Kidney (tissue), 14 donors: ENCODE data around the gene IQGAP3. TPM values are rescaled to one million over a fixed set of nuclear protein-coding genes. Genes with fewer than 3 reads are reported as not detected.

ENCODE experiments used
- DNase-seq, 5 donors: peaks; one replicate each; pipeline ENCODE4 v3.0.0-alpha.2; 2013 to 2020
- FAIRE-seq: peaks from 2 replicates; lab custom pipeline; 2012; peaks lifted over from hg19 to GRCh38; lab: Jason Lieb, UNC
- H3K27ac ChIP-seq, 2 donors: one replicate each; pipeline ENCODE4 v1.7.0; 2013; ENCODE audit warnings: low read depth in 2 of 2, low read length in 2 of 2, inconsistent platforms in 1 of 2
- H3K27me3 ChIP-seq: one replicate; pipeline ENCODE4 v1.7.1; 2013; ENCODE audit warnings: low read length, inconsistent platforms; ENCODE audit not compliant: control insufficient read depth, insufficient read depth
- H3K36me3 ChIP-seq, 3 donors: one replicate each; pipeline versions ENCODE4 v1.7.0 to v1.7.1; 2013; ENCODE audit warnings: low read length in 3 of 3, control low read depth in 1 of 3, inconsistent platforms in 1 of 3; ENCODE audit not compliant: insufficient read depth in 3 of 3, control insufficient read depth in 2 of 3
- H3K4me1 ChIP-seq, 3 donors: one replicate each; pipeline versions ENCODE4 v1.7.0 to v1.7.1; 2013; ENCODE audit warnings: low read length in 3 of 3, inconsistent platforms in 1 of 3, low read depth in 1 of 3; ENCODE audit not compliant: control insufficient read depth in 2 of 3, insufficient read depth in 2 of 3
- H3K4me3 ChIP-seq, 3 donors: one replicate each; pipeline versions ENCODE4 v1.7.0 to v1.8.1; 2013; ENCODE audit warnings: low read length in 3 of 3, control low read depth in 1 of 3, inconsistent platforms in 1 of 3
- H3K9ac ChIP-seq, 3 donors: one replicate each; pipeline versions ENCODE4 v1.7.0 to v1.7.1; 2013; ENCODE audit warnings: low read length in 3 of 3, control low read depth in 1 of 3, inconsistent platforms in 1 of 3
- H3K9me3 ChIP-seq, 3 donors: one replicate each; pipeline versions ENCODE4 v1.7.0 to v1.7.1; 2013; ENCODE audit warnings: low read length in 3 of 3, control low read depth in 1 of 3, inconsistent platforms in 1 of 3; ENCODE audit not compliant: control insufficient read depth in 2 of 3, insufficient read depth in 1 of 3
- CTCF ChIP-seq: IDR thresholded peaks from 3 replicates; pipeline ENCODE4 v1.5.1; 2012; ENCODE audit warnings: mild to moderate bottlenecking, moderate library complexity, borderline replicate concordance; ENCODE audit not compliant: insufficient read depth; ENCODE audit errors: extremely low read depth
- intact Hi-C: fragments of 100-400 bp; cut with DNase I; formaldehyde crosslinking; loops from one replicate; pipeline ENCODE4 v1.11.1; 2022
- polyA plus RNA-seq: library from polyadenylated mRNA; stranded (reverse); fragments of 350-450 nt; fragmentation: Illumina TruSeq; extraction: RNeasy Lipid Tissue Mini Kit (QIAGEN cat#74804); gene quantifications from one replicate; pipeline ENCODE4 v1.2.3, GENCODE V29; 2014; ENCODE audit warnings: low read depth, low replicate concordance; ENCODE audit not compliant: insufficient read depth
- total RNA-seq: library from RNA; stranded (reverse); fragmentation: NEBNext Ultra II Directional; extraction: Animal tissue kit (Norgen Biotek cat#: 25700); gene quantifications from one replicate; pipeline ENCODE4 v1.2.1, GENCODE V29; 2021
- donor health status: control.
- donor health status: control.
- donor health status: control.
- donor health status: control.
- donor health status: control.
- donor health status: DM: yes; HTN: yes; CAD: no.
- donor health status: Normal renal cell carcinoma (clear cell type).

Gene IQGAP3
- total and polyA plus RNA-seq, 2 donors from 2014 or later, result 0.13 to 1.7 TPM

- Histone ChIP-seq H3K4me3 (no peak overlapping the region), H3K27me3 (no peaks in the 10 kb centered on the region), H3K27ac (no peak overlapping the region), H3K9ac (no peak overlapping the region), H3K36me3 (peaks cover 2 to 7% (median 2%) of the 10 kb centered on the region in 3 donors), H3K9me3 (no peaks in the 10 kb centered on the region), H3K4me1 (peaks cover 0 to 8% (median 6%) of the 10 kb centered on the region in 3 donors)
- FAIRE-seq, result no peak
- intact Hi-C loops, result no loop called here
- no peak for DNase-seq
- peak; percentile 23 for TF ChIP-seq CTCF
Measured at GRCh38 chr1:156602557-156602993, 30.2 kb upstream of the IQGAP3 start.

DNA sequence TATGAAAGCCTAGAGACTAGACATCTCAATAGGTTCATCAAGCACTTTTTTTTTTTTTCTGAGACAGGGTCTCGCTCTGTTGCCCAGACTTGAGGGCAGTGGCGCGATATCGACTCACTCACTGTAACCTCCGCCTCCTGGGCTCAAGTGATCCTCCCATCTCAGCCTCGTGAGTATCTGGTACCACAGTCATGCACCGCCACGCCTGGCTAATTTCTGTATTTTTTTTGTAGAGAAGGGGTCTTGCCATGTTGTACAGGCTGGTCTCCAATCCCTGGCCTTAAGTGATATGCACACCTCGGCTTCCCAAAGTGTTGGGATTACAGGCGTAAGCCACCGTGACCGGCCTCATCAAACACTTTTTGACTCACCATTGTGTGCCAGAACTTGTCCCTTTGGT lies 29.5 kb upstream of the IQGAP3 start:
- H3K4me1 ChIP-seq, result peaks cover 0 to 8% (median 6%) of the 10 kb centered on the region in 3 donors
- H3K4me3 ChIP-seq, result peak overlapping the region; percentile 89 to 98 (median 97)
- intact Hi-C loops, result no loop called here
- peak in 1 of 5 donors; percentile 44 for DNase-seq
- H3K36me3 ChIP-seq, result peaks cover 5 to 11% (median 6%) of the 10 kb centered on the region in 3 donors
- no peaks in the 10 kb centered on the region for H3K9me3 ChIP-seq
- H3K27ac ChIP-seq, result peak overlapping the region in 1 of 2 donors; percentile 71
- no peaks in the 10 kb centered on the region for H3K27me3 ChIP-seq
- peak overlapping the region in 2 of 3 donors; percentile 86 to 89 for H3K9ac ChIP-seq
- FAIRE-seq, result no peak
- TF ChIP-seq CTCF, result no peak

DNA sequence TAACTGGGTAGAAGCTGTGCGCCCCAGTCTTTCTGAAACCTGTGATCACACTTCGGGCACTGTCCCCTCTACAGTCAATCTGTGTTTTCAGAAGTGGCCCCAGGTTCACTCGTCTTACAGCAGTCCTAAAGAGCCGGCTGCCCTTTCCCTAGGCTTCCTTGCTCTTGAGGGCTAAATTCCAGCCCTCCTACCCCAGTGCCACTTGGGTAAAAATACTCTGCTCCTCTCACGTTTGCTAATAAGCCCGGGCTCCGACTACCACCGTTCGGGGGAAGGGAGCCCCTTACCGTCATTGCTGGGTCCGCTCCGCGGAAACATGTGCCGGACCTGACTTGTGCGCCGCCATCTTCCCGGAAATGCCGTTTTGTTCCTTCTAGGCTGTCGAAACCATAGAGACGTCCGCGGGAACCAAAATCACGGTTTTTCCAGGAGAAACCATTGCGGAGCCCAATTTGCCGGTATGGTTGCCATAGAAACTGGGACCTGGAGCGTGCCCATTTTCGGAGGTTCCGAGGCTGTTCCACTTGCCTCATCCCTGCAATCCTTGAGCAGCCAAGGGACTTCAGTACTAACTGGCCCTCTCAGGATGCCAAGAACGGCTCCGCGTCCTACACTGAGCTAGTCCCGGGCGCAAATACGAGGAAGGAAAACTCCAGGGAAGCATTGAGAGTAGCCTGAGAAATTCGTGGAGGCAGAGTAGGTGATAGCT lies 28.9 kb upstream of the IQGAP3 start, which contains the start of gene GPATCH4:
Gene GPATCH4 (minus strand): TSS at position 358 of the 709 bp plus-strand sequence.
- intact Hi-C loops, result no loop called here
- DNase-seq (peak; percentile 84 to 93 (median 91)), FAIRE-seq (no peak)

More for the DNA sequence above, 28.9 kb upstream of the IQGAP3 start, which contains the start of gene GPATCH4:
- no peak for TF ChIP-seq CTCF
- Histone ChIP-seq H3K4me1 (peaks cover 0 to 8% (median 6%) of the 10 kb centered on the region in 3 donors), H3K36me3 (peaks cover 6 to 16% (median 7%) of the 10 kb centered on the region in 3 donors), H3K27ac (peak within 1 kb of the TSS; percentile 71 to 78), H3K4me3 (peak within 1 kb of the TSS; percentile 89 to 98 (median 97)), H3K9ac (peak within 1 kb of the TSS; percentile 66 to 89 (median 86)), H3K27me3 (no peaks in the 10 kb centered on the region), H3K9me3 (no peaks in the 10 kb centered on the region)
